DOHH2 (cell line): ENCODE results near the gene SMARCD3.

ENCODE experiments used
- H3F3A ChIP-seq: fragments of 200-600 bp; sonication (generic), shearing (Covaris generic); 2 replicates; pipeline ENCODE4 v1.6.0; 2016; ENCODE audit warnings: antibody characterized with exemption, mild to moderate bottlenecking; ENCODE audit not compliant: control insufficient read depth, insufficient read depth
- H3K27ac ChIP-seq: fragments of 200-600 bp; sonication (generic); 2 replicates; pipeline ENCODE4 v1.5.1; 2014; ENCODE audit warnings: low read depth, mild to moderate bottlenecking, low read length, moderate library complexity
- H3K27me3 ChIP-seq: fragments of 200-600 bp; sonication (generic); 2 replicates; pipeline ENCODE4 v1.6.1; 2014; ENCODE audit warnings: mild to moderate bottlenecking, low read length, mixed read lengths; ENCODE audit not compliant: control insufficient read depth
- H3K36me3 ChIP-seq: fragments of 200-600 bp; sonication (generic); 2 replicates; pipeline ENCODE4 v1.6.1; 2014; ENCODE audit warnings: mild to moderate bottlenecking, low read length, moderate library complexity, mixed read lengths; ENCODE audit not compliant: control insufficient read depth
- H3K4me1 ChIP-seq: fragments of 200-600 bp; sonication (generic); 2 replicates; pipeline ENCODE4 v1.6.1; 2014; ENCODE audit warnings: mild to moderate bottlenecking, low read length, mixed read lengths; ENCODE audit not compliant: control insufficient read depth
- H3K4me2 ChIP-seq: fragments of 200-600 bp; sonication (generic); 2 replicates; pipeline ENCODE4 v1.6.0; 2014; ENCODE audit warnings: mild to moderate bottlenecking, low read length, moderate library complexity
- H3K4me3 ChIP-seq: fragments of 200-600 bp; sonication (generic); 2 replicates; pipeline ENCODE4 v1.5.1; 2014; ENCODE audit warnings: mild to moderate bottlenecking, low read length, mixed read lengths
- H3K79me2 ChIP-seq: fragments of 200-600 bp; sonication (generic); 2 replicates; pipeline ENCODE4 v1.6.1; 2014; ENCODE audit warnings: mild to moderate bottlenecking, low read length, mixed read lengths; ENCODE audit not compliant: control insufficient read depth
- H3K9me2 ChIP-seq: fragments of 200-600 bp; sonication (generic); replicated peaks from 2 replicates; pipeline ENCODE4 v1.6.1; 2014; ENCODE audit warnings: mild to moderate bottlenecking, low read length, mixed read lengths; ENCODE audit not compliant: control insufficient read depth
- H3K9me3 ChIP-seq: fragments of 200-600 bp; sonication (generic); 2 replicates; pipeline ENCODE4 v1.6.1; 2014; ENCODE audit warnings: antibody characterized with exemption, low read length, mixed read lengths; ENCODE audit not compliant: control insufficient read depth, insufficient read depth
- H4K20me1 ChIP-seq: fragments of 200-600 bp; sonication (generic); 2 replicates; pipeline ENCODE4 v1.6.0; 2014; ENCODE audit warnings: low read depth, mild to moderate bottlenecking, antibody characterized with exemption, low read length, moderate library complexity; ENCODE audit not compliant: control insufficient read depth, insufficient read depth
- EZH2phosphoT487 ChIP-seq: fragments of 200-600 bp; sonication (generic); IDR thresholded peaks from 2 replicates; pipeline ENCODE4 v1.6.1; 2017; ENCODE audit warnings: borderline replicate concordance, mild to moderate bottlenecking, antibody characterized with exemption, low read length, moderate library complexity, mixed read lengths
- TF ChIP-seq, protein P1 (sequence below): fragments of 200-600 bp; sonication (generic); IDR thresholded peaks from one replicate; pipeline ENCODE4 v1.5.1; 2014; ENCODE audit warnings: antibody characterized with exemption, mild to moderate bottlenecking, low read depth, low read length; ENCODE audit not compliant: poor library complexity, severe bottlenecking

SMARCD3 gene

DNA sequence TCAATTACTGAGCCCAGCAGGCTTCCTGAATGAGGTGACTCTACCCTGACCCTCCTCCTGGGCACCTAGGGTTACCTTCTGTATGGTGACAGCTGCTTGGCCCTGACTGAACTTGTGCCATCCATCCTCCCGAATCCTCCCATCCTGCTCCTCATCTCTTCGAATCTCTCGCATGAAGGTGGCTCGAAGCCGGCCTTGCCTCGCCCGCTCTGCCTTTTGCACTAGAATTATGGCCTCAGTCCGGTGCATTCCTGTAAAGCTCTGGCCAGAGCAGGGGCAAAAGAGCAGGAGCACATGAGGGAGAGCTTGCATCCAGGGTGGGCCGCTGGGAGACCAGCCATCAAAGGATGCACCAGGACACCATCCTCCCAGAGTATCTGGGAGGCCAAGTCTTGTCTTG is 45.7 kb downstream of the SMARCD3 start:
- no peak overlapping the region for H3K4me2 ChIP-seq
- no peaks in the 10 kb centered on the region for H3K36me3 ChIP-seq
- H3K4me1 ChIP-seq = no peaks in the 10 kb centered on the region
- TF ChIP-seq, protein P1, sequence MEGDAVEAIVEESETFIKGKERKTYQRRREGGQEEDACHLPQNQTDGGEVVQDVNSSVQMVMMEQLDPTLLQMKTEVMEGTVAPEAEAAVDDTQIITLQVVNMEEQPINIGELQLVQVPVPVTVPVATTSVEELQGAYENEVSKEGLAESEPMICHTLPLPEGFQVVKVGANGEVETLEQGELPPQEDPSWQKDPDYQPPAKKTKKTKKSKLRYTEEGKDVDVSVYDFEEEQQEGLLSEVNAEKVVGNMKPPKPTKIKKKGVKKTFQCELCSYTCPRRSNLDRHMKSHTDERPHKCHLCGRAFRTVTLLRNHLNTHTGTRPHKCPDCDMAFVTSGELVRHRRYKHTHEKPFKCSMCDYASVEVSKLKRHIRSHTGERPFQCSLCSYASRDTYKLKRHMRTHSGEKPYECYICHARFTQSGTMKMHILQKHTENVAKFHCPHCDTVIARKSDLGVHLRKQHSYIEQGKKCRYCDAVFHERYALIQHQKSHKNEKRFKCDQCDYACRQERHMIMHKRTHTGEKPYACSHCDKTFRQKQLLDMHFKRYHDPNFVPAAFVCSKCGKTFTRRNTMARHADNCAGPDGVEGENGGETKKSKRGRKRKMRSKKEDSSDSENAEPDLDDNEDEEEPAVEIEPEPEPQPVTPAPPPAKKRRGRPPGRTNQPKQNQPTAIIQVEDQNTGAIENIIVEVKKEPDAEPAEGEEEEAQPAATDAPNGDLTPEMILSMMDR = no peak
- TF ChIP-seq EZH2phosphoT487 = no peak
- H3K27ac ChIP-seq = no peak overlapping the region
- H3K79me2 ChIP-seq = no peaks in the 10 kb centered on the region
- peaks cover 21% of the 10 kb centered on the region for H3K27me3 ChIP-seq
- no peak overlapping the region for H3K4me3 ChIP-seq
- no peaks in the 10 kb centered on the region for H3K9me3 ChIP-seq
- no peaks in the 10 kb centered on the region for H3F3A ChIP-seq
- no peaks in the 10 kb centered on the region for H4K20me1 ChIP-seq
- H3K9me2 ChIP-seq = no peaks in the 10 kb centered on the region

DNA sequence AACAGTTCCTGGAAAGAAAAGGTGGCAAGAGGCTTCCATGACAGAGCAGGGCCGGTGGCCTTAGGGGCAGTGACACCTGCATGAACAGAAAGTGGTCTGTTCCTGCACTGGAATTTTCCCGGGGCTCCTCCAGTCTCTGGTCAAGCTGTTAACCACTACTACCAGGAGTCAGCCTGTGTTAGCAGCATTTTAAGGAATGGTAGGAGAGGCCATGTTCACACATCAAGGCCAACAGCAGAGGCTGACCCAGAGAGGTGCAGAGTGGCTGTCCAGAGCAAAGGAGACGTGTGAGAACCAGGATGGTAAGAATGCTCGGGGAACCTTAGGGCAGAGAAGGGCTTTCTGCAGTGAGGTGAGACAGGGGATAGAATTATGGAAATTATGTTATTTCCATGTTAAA is 46.7 kb downstream of the SMARCD3 start:
- Histone ChIP-seq H3K79me2 (no peaks in the 10 kb centered on the region), H3F3A (no peaks in the 10 kb centered on the region), H3K27me3 (peaks cover 25% of the 10 kb centered on the region), H3K9me3 (no peaks in the 10 kb centered on the region), H3K4me3 (no peak overlapping the region), H4K20me1 (no peaks in the 10 kb centered on the region), H3K4me1 (no peaks in the 10 kb centered on the region), H3K9me2 (no peaks in the 10 kb centered on the region), H3K36me3 (no peaks in the 10 kb centered on the region), H3K27ac (no peak overlapping the region), H3K4me2 (no peak overlapping the region)
- TF ChIP-seq EZH2phosphoT487 = no peak
- TF ChIP-seq, protein P1 = no peak

DNA sequence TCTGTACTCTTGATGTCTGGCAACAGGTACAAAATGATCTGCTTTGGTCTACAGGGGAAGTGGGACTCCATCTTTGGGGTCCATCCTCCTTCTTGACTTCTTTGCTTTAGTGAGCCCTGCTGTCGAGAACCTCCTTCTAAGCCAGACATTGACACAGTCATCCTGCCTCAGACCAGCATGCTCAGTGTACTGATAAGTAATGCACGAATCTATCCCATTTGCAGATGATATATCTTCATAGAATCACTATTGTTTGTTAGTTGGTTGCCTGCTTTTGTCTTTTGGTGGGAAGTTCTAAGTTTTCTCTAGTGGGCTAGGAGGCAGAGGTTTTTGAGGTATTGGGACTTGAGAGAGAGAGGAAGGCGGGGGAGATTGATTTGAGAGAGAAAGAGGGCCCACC is 47.1 kb downstream of the SMARCD3 start:
- no peak for TF ChIP-seq EZH2phosphoT487
- TF ChIP-seq, protein P1 = no peak
- Histone ChIP-seq H3K9me3 (no peaks in the 10 kb centered on the region), H3K4me1 (no peaks in the 10 kb centered on the region), H4K20me1 (no peaks in the 10 kb centered on the region), H3K4me2 (no peak overlapping the region), H3F3A (no peaks in the 10 kb centered on the region), H3K27me3 (peaks cover 29% of the 10 kb centered on the region), H3K27ac (no peak overlapping the region), H3K4me3 (no peak overlapping the region), H3K79me2 (no peaks in the 10 kb centered on the region), H3K9me2 (no peaks in the 10 kb centered on the region), H3K36me3 (no peaks in the 10 kb centered on the region)
